ENCODE measurements around the gene ERBB4.

Gene ERBB4

GRCh38 chr2:212528106-212528856, 10.3 kb downstream of the ERBB4 start:
- TF ChIP-seq, protein P1, sequence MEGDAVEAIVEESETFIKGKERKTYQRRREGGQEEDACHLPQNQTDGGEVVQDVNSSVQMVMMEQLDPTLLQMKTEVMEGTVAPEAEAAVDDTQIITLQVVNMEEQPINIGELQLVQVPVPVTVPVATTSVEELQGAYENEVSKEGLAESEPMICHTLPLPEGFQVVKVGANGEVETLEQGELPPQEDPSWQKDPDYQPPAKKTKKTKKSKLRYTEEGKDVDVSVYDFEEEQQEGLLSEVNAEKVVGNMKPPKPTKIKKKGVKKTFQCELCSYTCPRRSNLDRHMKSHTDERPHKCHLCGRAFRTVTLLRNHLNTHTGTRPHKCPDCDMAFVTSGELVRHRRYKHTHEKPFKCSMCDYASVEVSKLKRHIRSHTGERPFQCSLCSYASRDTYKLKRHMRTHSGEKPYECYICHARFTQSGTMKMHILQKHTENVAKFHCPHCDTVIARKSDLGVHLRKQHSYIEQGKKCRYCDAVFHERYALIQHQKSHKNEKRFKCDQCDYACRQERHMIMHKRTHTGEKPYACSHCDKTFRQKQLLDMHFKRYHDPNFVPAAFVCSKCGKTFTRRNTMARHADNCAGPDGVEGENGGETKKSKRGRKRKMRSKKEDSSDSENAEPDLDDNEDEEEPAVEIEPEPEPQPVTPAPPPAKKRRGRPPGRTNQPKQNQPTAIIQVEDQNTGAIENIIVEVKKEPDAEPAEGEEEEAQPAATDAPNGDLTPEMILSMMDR (IDR thresholded peaks at IDR 0.05), result no peak
- Histone ChIP-seq H3K4me3 (peak overlapping the region; percentile 14), H3K27ac (no peak overlapping the region)
- DNase-seq (ENCODE audit: low spot score), result no peak

GRCh38 chr2:212526059-212526458, 12.5 kb downstream of the ERBB4 start:
- Histone ChIP-seq H3K27ac (no peak overlapping the region), H3K4me3 (no peak overlapping the region)
- no peak for DNase-seq (ENCODE audit: low spot score)
- TF ChIP-seq, protein P1 (IDR thresholded peaks at IDR 0.05), result no peak

- DNase-seq (ENCODE audit: low spot score), result no peak
- H3K27ac ChIP-seq, result no peak overlapping the region
- H3K4me3 ChIP-seq, result no peak overlapping the region
- TF ChIP-seq, protein P1 (IDR thresholded peaks at IDR 0.05), result no peak
Observed at GRCh38 chr2:212523756-212524155, 14.8 kb downstream of the ERBB4 start.

DNA sequence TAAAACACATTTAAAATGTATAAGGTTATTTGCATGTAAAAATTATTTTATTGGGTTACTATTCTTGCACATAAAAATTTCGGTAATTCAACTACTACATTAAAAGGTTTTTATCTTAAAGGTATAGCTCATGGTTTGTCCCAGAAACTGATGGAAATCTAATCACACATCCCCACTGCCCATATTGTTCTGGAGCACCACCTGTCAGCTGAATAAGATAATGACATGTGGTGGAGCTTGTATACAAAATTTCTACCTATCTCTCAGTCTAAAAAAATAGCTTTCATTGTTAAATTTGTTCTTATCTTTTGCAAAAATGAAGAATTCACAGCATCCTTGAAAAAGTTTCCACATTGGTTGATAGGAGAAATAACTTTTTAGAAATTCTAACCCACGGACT, 18.3 kb downstream of the ERBB4 start:
- H3K4me3 ChIP-seq, result no peak overlapping the region
- TF ChIP-seq, protein P1 (IDR thresholded peaks at IDR 0.05), result no peak
- DNase-seq (ENCODE audit: low spot score), result no peak

DNA sequence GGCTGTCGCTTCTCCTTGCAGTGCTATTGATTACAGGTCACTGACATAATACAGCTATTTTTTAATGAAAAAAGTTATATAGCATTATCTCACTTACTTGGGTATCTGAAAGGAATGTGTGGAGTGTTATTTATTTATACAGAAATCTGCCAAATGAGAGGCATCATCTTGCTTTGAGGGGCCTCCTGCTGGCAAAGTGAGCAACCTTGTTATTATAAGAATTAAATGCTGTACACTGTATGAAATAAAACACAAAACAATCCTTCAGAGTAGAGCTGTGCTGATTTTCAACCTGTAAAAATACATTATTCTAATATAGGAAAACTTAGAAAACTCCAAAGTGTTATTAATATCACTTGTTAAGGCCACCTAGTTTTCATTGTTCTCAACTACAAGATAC, 20.9 kb downstream of the ERBB4 start:
- TF ChIP-seq, protein P1 (IDR thresholded peaks at IDR 0.05), result no peak
- no peak for DNase-seq (ENCODE audit: low spot score)

More for the DNA sequence above, 18.3 kb downstream of the ERBB4 start:
- no peak overlapping the region for H3K27ac ChIP-seq

GRCh38 chr2:212505586-212505985, 33.0 kb downstream of the ERBB4 start:
- DNase-seq (ENCODE audit: low spot score), result no peak
- TF ChIP-seq, protein P1 (IDR thresholded peaks at IDR 0.05), result no peak
- Histone ChIP-seq H3K4me3 (no peak overlapping the region), H3K27ac (no peak overlapping the region)

More for the DNA sequence above, 20.9 kb downstream of the ERBB4 start:
- no peak overlapping the region for H3K27ac ChIP-seq
- H3K4me3 ChIP-seq, result no peak overlapping the region

GRCh38 chr2:212495046-212495445, 43.6 kb downstream of the ERBB4 start:
- H3K4me3 ChIP-seq, result no peak overlapping the region
- no peak for DNase-seq (ENCODE audit: low spot score)
- TF ChIP-seq, protein P1 (IDR thresholded peaks at IDR 0.05), result no peak
- no peak overlapping the region for H3K27ac ChIP-seq
